Hepatocyte (in vitro differentiated cells): ENCODE measurements around the gene SSU72. TPM values are rescaled to one million over a fixed set of nuclear protein-coding genes. Genes with fewer than 3 reads are reported as not detected.

Source experiments
- DNase-seq: peaks from one replicate; pipeline ENCODE4 v3.0.0-alpha.2; 2016; ENCODE audit warnings: low spot score
- H2AFZ ChIP-seq: fragments of 200-600 bp; sonication (generic); 2 replicates; pipeline ENCODE4 v1.6.0; 2016; ENCODE audit warnings: antibody characterized with exemption, mild to moderate bottlenecking
- H3K27ac ChIP-seq: fragments of 200-600 bp; sonication (generic); 2 replicates; pipeline ENCODE4 v1.5.1; 2016; ENCODE audit warnings: mild to moderate bottlenecking
- H3K27me3 ChIP-seq: fragments of 200-600 bp; sonication (generic); 2 replicates; pipeline ENCODE4 v1.6.1; 2016
- H3K36me3 ChIP-seq: fragments of 200-600 bp; sonication (generic); replicated peaks from 2 replicates; pipeline ENCODE4 v1.5.1; 2016; ENCODE audit warnings: low read depth; ENCODE audit not compliant: insufficient read depth
- H3K4me1 ChIP-seq: fragments of 200-600 bp; sonication (generic); 2 replicates; pipeline ENCODE4 v1.5.1; 2016; ENCODE audit warnings: mild to moderate bottlenecking, moderate library complexity; ENCODE audit not compliant: insufficient read depth
- H3K4me2 ChIP-seq: fragments of 200-600 bp; sonication (generic); 2 replicates; pipeline ENCODE4 v1.6.0; 2016
- H3K4me3 ChIP-seq: fragments of 200-600 bp; sonication (generic); 2 replicates; pipeline ENCODE4 v1.5.1; 2016; ENCODE audit warnings: mild to moderate bottlenecking
- H3K79me2 ChIP-seq: fragments of 200-600 bp; sonication (generic); 2 replicates; pipeline ENCODE4 v1.6.0; 2017; ENCODE audit warnings: mild to moderate bottlenecking
- H3K9me2 ChIP-seq: fragments of 200-600 bp; sonication (generic); replicated peaks from 2 replicates; pipeline ENCODE4 v1.6.0; 2017; ENCODE audit warnings: mild to moderate bottlenecking; ENCODE audit not compliant: insufficient read depth
- H3K9me3 ChIP-seq: fragments of 200-600 bp; sonication (generic); 2 replicates; pipeline ENCODE4 v1.5.1; 2016; ENCODE audit warnings: low read depth, mild to moderate bottlenecking
- H4K20me1 ChIP-seq: fragments of 200-600 bp; sonication (generic); 2 replicates; pipeline ENCODE4 v1.6.0; 2016; ENCODE audit warnings: mild to moderate bottlenecking; ENCODE audit not compliant: insufficient read depth, poor library complexity, severe bottlenecking
- CTCF ChIP-seq: fragments of 200-600 bp; sonication (generic); IDR thresholded peaks from 2 replicates; pipeline ENCODE4 v1.5.1; 2016; ENCODE audit warnings: antibody characterized with exemption, mild to moderate bottlenecking; ENCODE audit not compliant: poor library complexity
- EZH2 ChIP-seq: fragments of 200-600 bp; sonication (generic); IDR thresholded peaks from 2 replicates; pipeline ENCODE4 v1.6.1; 2016; ENCODE audit warnings: antibody characterized with exemption, mild to moderate bottlenecking, borderline replicate concordance
- EZH2phosphoT487 ChIP-seq: fragments of 200-600 bp; sonication (generic); IDR thresholded peaks from one replicate; pipeline ENCODE4 v1.6.1; 2018; ENCODE audit warnings: antibody characterized with exemption, mild to moderate bottlenecking, low read depth, moderate library complexity; ENCODE audit not compliant: unreplicated experiment, severe bottlenecking
- WGBS: methylation state at CpG from one replicate; pipeline ENCODE4 v1.1.6; 2016; ENCODE audit warnings: low lambda C conversion rate; ENCODE audit errors: missing lambda C conversion rate; 5-methylcytosine and 5-hydroxymethylcytosine counted together
- polyA plus RNA-seq: library from polyadenylated mRNA; unstranded; fragments of >200 nt; fragmentation: Nextera tagmentation; extraction: Ambion mirVana; gene quantifications from 2 replicates; pipeline ENCODE4 v1.2.1, GENCODE V29; 2016
- total RNA-seq: library from RNA; depleted of rRNA; stranded (reverse); fragments of >200 nt; gene quantifications from 2 replicates; pipeline ENCODE4 v1.2.3, GENCODE V29; 2014

SSU72 gene
- total and polyA plus RNA-seq, 2 experiments from 2014 or later = 75.7 to 203 TPM

- Histone ChIP-seq H3K9me3 (no peaks in the 10 kb centered on the region), H3K4me2 (no peak overlapping the region), H3K4me3 (no peak overlapping the region), H3K79me2 (peaks cover 28% of the 10 kb centered on the region), H3K4me1 (no peaks in the 10 kb centered on the region), H3K36me3 (no peaks in the 10 kb centered on the region), H2AFZ (no peak overlapping the region), H4K20me1 (peaks cover 12% of the 10 kb centered on the region), H3K27ac (no peak overlapping the region), H3K9me2 (no peaks in the 10 kb centered on the region), H3K27me3 (no peaks in the 10 kb centered on the region)
- no peak for DNase-seq
- no peak for TF ChIP-seq EZH2phosphoT487
- no peak for TF ChIP-seq EZH2
- TF ChIP-seq CTCF = no peak
- WGBS = 96% methylated on average over 22 of the region's 35 CpGs
Observed at GRCh38 chr1:1553821-1554494, 20.7 kb downstream of the SSU72 start.

- H4K20me1 ChIP-seq = peaks cover 12% of the 10 kb centered on the region
- DNase-seq = no peak
- H3K4me2 ChIP-seq = no peak overlapping the region
- no peak overlapping the region for H3K27ac ChIP-seq
- H3K4me1 ChIP-seq = no peaks in the 10 kb centered on the region
- peaks cover 28% of the 10 kb centered on the region for H3K79me2 ChIP-seq
- no peaks in the 10 kb centered on the region for H3K9me2 ChIP-seq
- no peak for TF ChIP-seq CTCF
- no peak for TF ChIP-seq EZH2
- no peak for TF ChIP-seq EZH2phosphoT487
- no peaks in the 10 kb centered on the region for H3K27me3 ChIP-seq
- no peaks in the 10 kb centered on the region for H3K9me3 ChIP-seq
- 90% methylated on average over 10 of the region's 10 CpGs for WGBS
- H3K36me3 ChIP-seq = no peaks in the 10 kb centered on the region
- H2AFZ ChIP-seq = no peak overlapping the region
- H3K4me3 ChIP-seq = no peak overlapping the region
Observed at GRCh38 chr1:1552263-1552639, 22.4 kb downstream of the SSU72 start.

DNA sequence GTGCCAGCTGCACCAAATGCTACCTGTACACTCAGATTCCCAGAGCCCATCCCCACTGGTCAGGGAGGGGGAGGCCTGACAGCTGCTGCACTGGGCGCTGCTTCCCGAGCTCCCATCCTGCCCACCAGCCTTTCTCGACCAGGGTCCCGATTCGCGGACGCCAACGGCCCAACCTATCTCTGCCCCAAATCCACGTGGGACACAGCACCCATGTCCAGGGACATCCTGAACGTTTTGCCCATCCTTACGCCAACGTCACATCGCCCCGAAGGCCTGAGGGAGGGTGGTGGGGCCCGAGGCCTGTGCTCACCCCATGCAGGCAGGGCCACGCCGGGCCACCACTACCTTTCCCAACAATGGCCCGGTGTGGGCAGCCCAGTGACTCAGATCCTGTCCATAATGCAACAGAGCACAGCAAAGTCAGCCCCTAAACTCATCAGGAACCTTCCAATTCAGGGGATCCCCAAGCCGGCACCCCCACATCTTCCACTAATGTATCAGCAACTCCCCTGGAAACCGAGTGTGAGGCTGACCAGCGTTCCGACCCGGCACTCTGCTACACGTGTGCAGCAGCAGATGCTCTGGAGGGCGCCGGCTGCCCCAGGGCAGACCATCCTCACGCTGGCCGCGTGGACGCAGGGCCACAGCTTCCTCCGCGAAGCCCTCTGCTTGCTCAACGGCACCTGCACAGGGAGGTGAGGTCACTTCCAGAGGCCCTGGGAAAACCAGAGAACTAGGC is 23.0 kb downstream of the SSU72 start:
- 94% methylated on average over 33 of the region's 33 CpGs for WGBS

More for the DNA sequence above, 23.0 kb downstream of the SSU72 start:
- TF ChIP-seq EZH2phosphoT487 (no peak), EZH2 (no peak), CTCF (no peak)
- H3K4me1 ChIP-seq = no peaks in the 10 kb centered on the region
- H4K20me1 ChIP-seq = peaks cover 12% of the 10 kb centered on the region
- peaks cover 28% of the 10 kb centered on the region for H3K79me2 ChIP-seq
- no peaks in the 10 kb centered on the region for H3K9me2 ChIP-seq
- DNase-seq = no peak
- no peak overlapping the region for H2AFZ ChIP-seq
- H3K27ac ChIP-seq = no peak overlapping the region
- no peaks in the 10 kb centered on the region for H3K9me3 ChIP-seq
- no peak overlapping the region for H3K4me3 ChIP-seq
- no peaks in the 10 kb centered on the region for H3K36me3 ChIP-seq
- no peaks in the 10 kb centered on the region for H3K27me3 ChIP-seq
- no peak overlapping the region for H3K4me2 ChIP-seq
